HG03575 (cell line): ENCODE measurements around the gene RTN4RL1.

Experiments
- ATAC-seq: cut with Tn5 transposase; IDR thresholded peaks from one replicate; pipeline ENCODE4 v1.9.1; 2021; ENCODE audit not compliant: unreplicated experiment, insufficient number of reproducible peaks, low FRiP score; ENCODE audit errors: extremely low read depth

Gene RTN4RL1

GRCh38 chr17:2060681-2061440, 35.7 kb upstream of the RTN4RL1 start:
- ATAC-seq: no peak

- no peak for ATAC-seq
Measured at GRCh38 chr17:2060385-2060658, 35.2 kb upstream of the RTN4RL1 start.

GRCh38 chr17:2059547-2060384, 34.6 kb upstream of the RTN4RL1 start:
- ATAC-seq: no peak

GRCh38 chr17:2058586-2059546, 33.7 kb upstream of the RTN4RL1 start:
- ATAC-seq: no peak

GRCh38 chr17:2057760-2058585, 32.8 kb upstream of the RTN4RL1 start:
- ATAC-seq: no peak

- no peak for ATAC-seq
Measured at GRCh38 chr17:2057175-2057759, 32.1 kb upstream of the RTN4RL1 start.

GRCh38 chr17:2056206-2057174, 31.4 kb upstream of the RTN4RL1 start:
- ATAC-seq: no peak

GRCh38 chr17:2055292-2056205, 30.4 kb upstream of the RTN4RL1 start:
- ATAC-seq: no peak

GRCh38 chr17:2054512-2055291, 29.6 kb upstream of the RTN4RL1 start, which contains the start of gene HIC1:
HIC1 (plus strand) TSS chr17:2055103; CDS start chr17:2056691, 1,588 bp downstream.
- no peak for ATAC-seq

GRCh38 chr17:2054262-2054511, 29.1 kb upstream of the RTN4RL1 start:
- no peak for ATAC-seq

GRCh38 chr17:2053380-2054261, 28.5 kb upstream of the RTN4RL1 start:
- ATAC-seq: no peak

GRCh38 chr17:2051933-2052559, 26.9 kb upstream of the RTN4RL1 start:
- no peak for ATAC-seq

GRCh38 chr17:2051061-2051932, 26.2 kb upstream of the RTN4RL1 start:
- no peak for ATAC-seq
